Right cardiac atrium (tissue), 5 donors: ENCODE data around the gene LGSN. TPM values are rescaled to one million over a fixed set of nuclear protein-coding genes. Genes with fewer than 3 reads are reported as not detected.
A peak's percentile ranks its signal among the peaks of the same experiment; 100 is the strongest.
"Not testable (repeated sequence)": the region's sequence is repeated elsewhere in the genome, so short reads cannot be mapped to it uniquely, and the experiment has no call there.

Experiments
- ATAC-seq, 2 donors: fragments of 200-7000 bp; cut with Tn5 transposase; one replicate each; pipeline versions ENCODE4 v1.8.0 to v1.9.1; 2020; ENCODE audit warnings: moderate library complexity in 2 of 2, mild to moderate bottlenecking in 1 of 2
- DNase-seq, 3 donors: peaks; one replicate each; pipeline ENCODE4 v3.0.0-alpha.2; 2020
- H3K27ac ChIP-seq: one replicate; pipeline ENCODE4 v1.5.1; 2013; ENCODE audit warnings: mild to moderate bottlenecking, low read length, control low read depth, moderate library complexity
- H3K27me3 ChIP-seq: one replicate; pipeline ENCODE4 v1.6.1; 2013; ENCODE audit not compliant: control insufficient read depth, insufficient read depth
- H3K4me1 ChIP-seq: one replicate; pipeline ENCODE4 v1.6.1; 2013; ENCODE audit warnings: low read length; ENCODE audit not compliant: control insufficient read depth, insufficient read depth
- H3K4me3 ChIP-seq: one replicate; pipeline ENCODE4 v1.5.1; 2013; ENCODE audit warnings: low read length, control low read depth
- H3K9me3 ChIP-seq: one replicate; pipeline ENCODE4 v1.6.1; 2013; ENCODE audit warnings: low read length; ENCODE audit not compliant: control insufficient read depth
- WGBS: extraction: QIAGEN DNeasy Blood & Tissue Kit; methylation state at CpG from one replicate; pipeline ENCODE4 v1.1.7; 2013; 5-methylcytosine and 5-hydroxymethylcytosine counted together
- intact Hi-C, 4 donors: fragments of 100-400 bp; cut with DNase I; formaldehyde crosslinking; loops; one replicate each; pipeline versions ENCODE4 v1.11.0 to v1.14.0; 2022 to 2023
- long read RNA-seq, 4 donors: library from polyadenylated mRNA; unstranded; transcript quantifications; one replicate each; pipeline ENCODE4 v2.0.0, GENCODE V29; 2020 to 2021
- polyA plus RNA-seq: library from polyadenylated mRNA; stranded (reverse); fragments of 200-250 nt; gene quantifications from one replicate; pipeline ENCODE4 v1.2.3, GENCODE V29; 2013
- total RNA-seq, 4 donors: library from RNA; stranded (reverse); fragmentation: NEBNext Ultra II Directional; extraction: Animal tissue kit (Norgen Biotek cat#: 25700); gene quantifications; one replicate each; pipeline ENCODE4 v1.2.1, GENCODE V29; 2021
- donor health status: healthy with polysubstance abuse.
- donor health status: DM: no; HTN: yes; CAD: no.
- donor health status: DM: no; HTN: no; CAD: no.
- donor health status: DM: no; HTN: yes; CAD: no; lungs with severe emphysema.
- donor health status: DM: yes; HTN: yes; CAD: no.

Gene LGSN, protein sequence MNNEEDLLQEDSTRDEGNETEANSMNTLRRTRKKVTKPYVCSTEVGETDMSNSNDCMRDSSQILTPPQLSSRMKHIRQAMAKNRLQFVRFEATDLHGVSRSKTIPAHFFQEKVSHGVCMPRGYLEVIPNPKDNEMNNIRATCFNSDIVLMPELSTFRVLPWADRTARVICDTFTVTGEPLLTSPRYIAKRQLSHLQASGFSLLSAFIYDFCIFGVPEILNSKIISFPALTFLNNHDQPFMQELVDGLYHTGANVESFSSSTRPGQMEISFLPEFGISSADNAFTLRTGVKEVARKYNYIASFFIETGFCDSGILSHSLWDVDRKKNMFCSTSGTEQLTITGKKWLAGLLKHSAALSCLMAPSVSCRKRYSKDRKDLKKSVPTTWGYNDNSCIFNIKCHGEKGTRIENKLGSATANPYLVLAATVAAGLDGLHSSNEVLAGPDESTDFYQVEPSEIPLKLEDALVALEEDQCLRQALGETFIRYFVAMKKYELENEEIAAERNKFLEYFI
- total RNA-seq: not detected
- not detected for polyA plus RNA-seq
- long read RNA-seq, donor 1: 0 reads
- long read RNA-seq, donor 2: 0 reads
- long read RNA-seq, donor 3: 0 reads
- long read RNA-seq, donor 4: 0 reads

DNA sequence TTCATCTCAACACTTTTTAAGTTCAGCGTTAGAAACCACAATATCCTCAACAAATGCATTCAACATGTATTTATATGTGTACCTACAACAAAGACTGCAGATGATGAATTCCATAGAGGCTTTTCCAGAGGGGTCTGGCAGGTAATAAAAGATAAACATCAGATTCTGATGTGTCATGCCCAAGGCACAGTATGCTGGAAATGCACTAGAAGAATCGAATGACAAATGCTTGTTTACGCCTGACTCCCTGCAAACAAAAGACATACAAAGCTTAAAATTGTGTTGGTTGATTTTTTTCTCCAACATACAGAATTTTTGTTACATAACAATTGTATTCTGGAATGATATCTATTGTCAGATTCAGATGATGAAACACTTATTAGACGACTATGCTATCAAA, at the start of gene LGSN:
LGSN (minus strand) TSS at position 45 of the 400 bp plus-strand sequence; CDS start at position 5, 40 bp downstream.
- WGBS: 79% methylated on average over 4 of the region's 4 CpGs
- Histone ChIP-seq H3K4me1 (no peaks in the 10 kb centered on the region), H3K4me3 (no peak within 1 kb of the TSS), H3K27me3 (no peaks in the 10 kb centered on the region), H3K27ac (no peak within 1 kb of the TSS), H3K9me3 (no peaks in the 10 kb centered on the region)
- DNase-seq: no peak
- intact Hi-C loops: no loop called here
- no peak for ATAC-seq

DNA sequence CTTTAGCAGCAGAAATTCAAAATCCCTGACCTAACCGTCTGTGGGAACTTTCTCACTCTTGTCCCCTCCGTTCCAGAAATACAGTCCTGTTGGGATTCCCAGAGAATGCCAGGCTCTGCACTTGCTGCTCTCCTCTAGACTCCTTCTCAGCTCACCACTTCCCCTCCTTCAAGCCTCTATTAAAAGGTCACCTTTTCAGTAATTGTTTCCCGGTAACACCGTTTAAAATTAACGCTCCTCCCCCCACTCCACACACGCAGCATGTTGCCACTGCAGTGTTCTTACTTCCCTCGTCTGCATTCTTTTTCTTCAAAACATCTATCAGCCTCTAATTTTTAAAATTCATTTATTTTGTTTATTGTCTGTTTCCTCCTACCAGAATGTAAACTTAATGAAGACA, 48.6 kb upstream of the LGSN start:
- WGBS: 57% methylated on average over 7 of the region's 7 CpGs

DNA sequence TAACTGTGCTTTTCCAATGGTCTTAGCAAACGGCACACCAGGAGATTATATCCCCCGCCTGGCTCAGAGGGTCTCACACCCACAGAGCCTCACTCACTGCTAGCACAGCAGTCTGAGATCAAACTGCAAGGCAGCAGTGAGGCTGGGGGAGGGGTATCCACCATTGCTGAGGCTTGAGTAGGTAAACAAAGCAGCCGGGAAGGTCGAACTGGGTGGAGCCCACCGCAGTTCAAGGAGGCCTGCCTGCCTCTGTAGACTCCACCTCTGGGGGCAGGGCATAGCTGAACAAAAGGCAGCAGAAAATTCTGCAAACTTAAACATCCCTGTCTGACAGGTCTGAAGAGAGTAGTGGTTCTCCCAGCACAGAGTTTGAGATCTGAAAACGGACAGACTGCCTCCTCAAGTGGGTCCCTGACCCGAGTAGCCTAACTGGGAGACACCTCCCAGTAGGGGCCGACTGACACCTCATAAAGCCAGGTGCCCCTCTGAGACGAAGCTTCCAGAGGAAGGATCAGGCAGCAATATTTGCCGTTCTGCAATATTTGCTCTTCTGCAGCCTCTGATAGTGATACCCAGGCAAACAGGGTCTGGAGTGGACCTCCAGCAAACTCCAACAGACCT, 42.8 kb upstream of the LGSN start:
- intact Hi-C loops, H3K4me3 ChIP-seq, H3K4me1 ChIP-seq, DNase-seq, ATAC-seq, H3K27me3 ChIP-seq, H3K27ac ChIP-seq, H3K9me3 ChIP-seq: not testable (repeated sequence)
- 76% methylated on average over 10 of the region's 10 CpGs for WGBS

More for the DNA sequence above, 48.6 kb upstream of the LGSN start:
- Histone ChIP-seq H3K4me1 (no peaks in the 10 kb centered on the region), H3K27me3 (no peaks in the 10 kb centered on the region), H3K4me3 (no peak overlapping the region), H3K27ac (no peak overlapping the region), H3K9me3 (no peaks in the 10 kb centered on the region)
- DNase-seq (no peak), ATAC-seq (no peak)
- intact Hi-C loops: no loop called here

DNA sequence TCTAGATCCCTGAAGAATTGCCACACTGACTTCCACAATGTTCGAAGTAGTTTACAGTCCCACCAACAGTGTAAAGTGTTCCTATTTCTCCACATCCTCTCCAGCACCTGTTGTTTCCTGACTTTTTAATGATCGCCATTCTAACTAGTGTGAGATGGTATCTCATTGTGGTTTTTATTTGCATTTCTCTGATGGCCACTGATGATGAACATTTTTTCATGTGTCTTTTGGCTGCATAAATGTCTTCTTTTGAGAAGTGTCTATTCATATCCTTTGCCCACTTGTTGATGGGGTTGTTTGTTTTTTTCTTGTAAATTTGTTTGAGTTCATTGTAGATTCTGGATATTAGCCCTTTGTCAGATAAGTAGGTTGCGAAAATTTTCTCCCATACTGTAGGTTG, 37.6 kb upstream of the LGSN start:
- intact Hi-C loops: loop anchor here in 2 of 4 donors (10.0 kb wide), 2 partner anchors 237 to 407 kb away; no protein-coding TSS in a partner anchor

DNA sequence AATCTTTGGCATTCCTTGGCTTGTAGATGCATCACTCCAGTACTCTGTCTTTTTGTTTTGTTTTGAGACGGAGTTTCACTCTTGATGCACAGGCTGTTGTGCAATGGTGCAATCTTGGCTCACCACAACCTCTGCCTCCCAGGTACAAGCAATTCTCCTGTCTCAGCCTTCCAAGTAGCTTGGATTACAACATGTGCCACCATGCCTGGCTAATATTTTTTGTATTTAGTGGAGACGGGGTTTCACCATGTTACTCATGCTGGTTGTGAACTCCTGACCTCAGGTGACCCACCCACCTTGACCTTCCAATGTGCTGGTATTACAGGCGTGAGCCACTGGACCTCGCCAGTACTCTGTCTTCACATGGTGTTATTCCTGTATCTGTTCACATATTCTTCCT, 35.8 kb upstream of the LGSN start:
- Histone ChIP-seq H3K4me3 (no peak overlapping the region), H3K27ac (no peak overlapping the region), H3K27me3 (no peaks in the 10 kb centered on the region), H3K4me1 (no peaks in the 10 kb centered on the region), H3K9me3 (no peaks in the 10 kb centered on the region)
- intact Hi-C loops: loop anchor here in 2 of 4 donors (10.0 kb wide), 2 partner anchors 239 to 409 kb away; no protein-coding TSS in a partner anchor
- no peak for DNase-seq
- ATAC-seq: no peak
- WGBS: 86% methylated on average over 4 of the region's 4 CpGs

More for the DNA sequence above, 37.6 kb upstream of the LGSN start:
- H3K27ac ChIP-seq, ATAC-seq, DNase-seq, H3K4me1 ChIP-seq, H3K4me3 ChIP-seq, H3K9me3 ChIP-seq, H3K27me3 ChIP-seq: not testable (repeated sequence)
- WGBS: 92% methylated on average over 3 of the region's 3 CpGs

GRCh38 chr6:63353286-63353630, 33.5 kb upstream of the LGSN start:
- no peak for ATAC-seq
- Histone ChIP-seq H3K27me3 (no peaks in the 10 kb centered on the region), H3K4me1 (no peaks in the 10 kb centered on the region), H3K27ac (no peak overlapping the region), H3K9me3 (no peaks in the 10 kb centered on the region), H3K4me3 (no peak overlapping the region)
- DNase-seq: no peak
- WGBS: 68% methylated on average over 1 of the region's 1 CpG
- intact Hi-C loops: loop anchor here in 3 of 4 donors (5.0 to 10.0 kb wide), 3 partner anchors 242 to 412 kb away; no protein-coding TSS in a partner anchor

DNA sequence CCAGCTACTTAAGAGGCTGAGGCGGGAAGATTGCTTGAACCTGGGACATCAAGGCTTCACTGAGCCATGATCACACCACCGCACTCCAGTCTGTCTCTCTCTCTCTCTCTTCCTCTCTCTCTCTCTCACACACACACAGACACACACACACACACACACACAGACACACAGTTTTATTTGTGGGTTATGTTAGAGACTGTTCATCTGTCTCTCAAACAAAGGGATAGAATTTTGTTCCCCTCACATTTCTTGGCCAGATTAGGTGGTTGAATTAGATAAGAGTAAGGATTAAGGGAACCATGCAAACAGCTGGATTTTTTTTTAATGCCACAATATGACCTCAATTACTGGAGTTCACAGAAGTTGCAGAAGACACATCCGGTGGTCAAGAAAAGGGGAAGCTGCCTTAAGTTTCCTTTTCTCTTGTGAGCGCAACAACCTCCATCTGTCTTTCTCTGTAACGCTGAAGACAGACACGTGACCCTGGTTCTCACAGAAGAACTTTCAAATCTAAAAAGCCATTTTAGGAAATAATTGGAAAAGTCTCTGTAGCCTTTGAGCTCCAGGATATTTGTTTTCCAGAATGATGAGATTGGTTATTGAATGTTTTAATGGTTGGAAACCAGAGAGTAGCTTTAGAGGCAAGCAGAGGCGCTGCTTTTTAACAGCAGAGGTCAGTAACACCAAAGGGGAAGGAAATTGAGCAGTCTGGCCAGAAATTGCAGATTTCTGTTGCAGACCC, 32.9 kb upstream of the LGSN start:
- WGBS: 35% methylated on average over 7 of the region's 7 CpGs
- Histone ChIP-seq H3K9me3 (no peaks in the 10 kb centered on the region), H3K27ac (no peak overlapping the region), H3K27me3 (no peaks in the 10 kb centered on the region), H3K4me3 (no peak overlapping the region), H3K4me1 (no peaks in the 10 kb centered on the region)
- ATAC-seq: peak; percentile 62 to 76
- no peak for DNase-seq
- intact Hi-C loops: loop anchor here in 3 of 4 donors (5.0 to 10.0 kb wide), 3 partner anchors 242 to 412 kb away; no protein-coding TSS in a partner anchor

- H3K9me3 ChIP-seq: no peaks in the 10 kb centered on the region
- peak in 1 of 2 donors; percentile 47 for ATAC-seq
Measured at GRCh38 chr6:63352069-63352543, 32.3 kb upstream of the LGSN start.

GRCh38 chr6:63349401-63349800, 29.6 kb upstream of the LGSN start:
- no peak for ATAC-seq
- no peak for DNase-seq
- Histone ChIP-seq H3K27me3 (no peaks in the 10 kb centered on the region), H3K27ac (no peak overlapping the region), H3K9me3 (no peaks in the 10 kb centered on the region), H3K4me3 (no peak overlapping the region), H3K4me1 (no peaks in the 10 kb centered on the region)
- intact Hi-C loops: loop anchor here in 1 of 4 donors (10.0 kb wide), 1 partner anchor 415 kb away; no protein-coding TSS in a partner anchor
- WGBS: 27% methylated on average over 3 of the region's 3 CpGs

More at GRCh38 chr6:63352069-63352543, 32.3 kb upstream of the LGSN start:
- Histone ChIP-seq H3K27ac (no peak overlapping the region), H3K4me1 (no peaks in the 10 kb centered on the region), H3K27me3 (no peaks in the 10 kb centered on the region), H3K4me3 (no peak overlapping the region)
- 51% methylated on average over 4 of the region's 4 CpGs for WGBS
- no peak for DNase-seq
- intact Hi-C loops: loop anchor here in 3 of 4 donors (5.0 to 10.0 kb wide), 3 partner anchors 243 to 413 kb away; no protein-coding TSS in a partner anchor

- no peak for DNase-seq
- ATAC-seq: no peak
- Histone ChIP-seq H3K4me1 (no peaks in the 10 kb centered on the region), H3K4me3 (no peak overlapping the region), H3K27me3 (no peaks in the 10 kb centered on the region), H3K9me3 (no peaks in the 10 kb centered on the region), H3K27ac (no peak overlapping the region)
- 61% methylated on average over 3 of the region's 3 CpGs for WGBS
- intact Hi-C loops: loop anchor here in 1 of 4 donors (10.0 kb wide), 1 partner anchor 416 kb away; no protein-coding TSS in a partner anchor
Measured at GRCh38 chr6:63348836-63349235, 29.1 kb upstream of the LGSN start.
